MG63 (cell line): ENCODE measurements around the gene NT5DC4. TPM values are rescaled to one million over a fixed set of nuclear protein-coding genes. Genes with fewer than 3 reads are reported as not detected.
A peak's percentile ranks its signal among the peaks of the same experiment; 100 is the strongest.

Experiments used
- DNase-seq: peaks from one replicate; pipeline ENCODE4 v3.0.0-alpha.2; 2020
- H3K27me3 ChIP-seq: fragments of 250-450 bp; sonication (Bioruptor Pico); 2 replicates; pipeline ENCODE4 v1.5.1; 2020; ENCODE audit warnings: mild to moderate bottlenecking, moderate library complexity
- H3K36me3 ChIP-seq: fragments of 250-450 bp; sonication (Bioruptor Pico); 2 replicates; pipeline ENCODE4 v1.5.1; 2020; ENCODE audit warnings: mild to moderate bottlenecking, moderate library complexity
- H3K4me3 ChIP-seq: fragments of 250-450 bp; sonication (Bioruptor Pico); 2 replicates; pipeline ENCODE4 v1.5.1; 2020; ENCODE audit warnings: mild to moderate bottlenecking, moderate library complexity
- H3K9me3 ChIP-seq: fragments of 250-450 bp; sonication (Bioruptor Pico); 2 replicates; pipeline ENCODE4 v1.5.1; 2020; ENCODE audit warnings: mild to moderate bottlenecking, moderate library complexity
- total RNA-seq: library from RNA; depleted of rRNA; stranded (reverse); fragments of >200 nt; shearing (Covaris generic); gene quantifications from 2 replicates; pipeline ENCODE4 v1.2.3, GENCODE V29; 2014; ENCODE audit warnings: low replicate concordance; rRNA removed

Gene NT5DC4
- total RNA-seq, 1 experiment from 2014 or later: not detected

- Histone ChIP-seq H3K4me3 (peak within 1 kb of the TSS; percentile 7; the same call in 1 of the 2 replicates), H3K27me3 (no peaks in the 10 kb centered on the region), H3K36me3 (peaks cover 3% of the 10 kb centered on the region; the same call in 1 of the 2 replicates), H3K9me3 (no peaks in the 10 kb centered on the region)
- DNase-seq: peak; percentile 66
Measured at GRCh38 chr2:112784199-112785189, 63.7 kb downstream of the NT5DC4 start, which contains the start of gene IL1A. TSS of gene IL1A (minus strand) at chr2:112784493. CDS start at chr2:112783770, 723 bp downstream.

GRCh38 chr2:112787294-112787693 lies 66.5 kb downstream of the NT5DC4 start:
- no peak overlapping the region for H3K4me3 ChIP-seq
- no peaks in the 10 kb centered on the region; the same call in 1 of the 2 replicates for H3K9me3 ChIP-seq
- no peak for DNase-seq
- H3K36me3 ChIP-seq: no peaks in the 10 kb centered on the region
- no peaks in the 10 kb centered on the region for H3K27me3 ChIP-seq

- DNase-seq: no peak
- H3K4me3 ChIP-seq: no peak overlapping the region
- H3K36me3 ChIP-seq: no peaks in the 10 kb centered on the region
- no peaks in the 10 kb centered on the region for H3K27me3 ChIP-seq
- H3K9me3 ChIP-seq: peaks cover 5% of the 10 kb centered on the region; the same call in 1 of the 2 replicates
Measured at GRCh38 chr2:112787729-112788393, 67.0 kb downstream of the NT5DC4 start.

GRCh38 chr2:112788653-112789052 lies 67.8 kb downstream of the NT5DC4 start:
- H3K27me3 ChIP-seq: no peaks in the 10 kb centered on the region
- DNase-seq: no peak
- peaks cover 12% of the 10 kb centered on the region for H3K9me3 ChIP-seq
- no peaks in the 10 kb centered on the region for H3K36me3 ChIP-seq
- no peak overlapping the region for H3K4me3 ChIP-seq

Other genes with a start within 250 kb of the NT5DC4 start
- gene TTL, start 238.9 kb upstream of the NT5DC4 start, total RNA-seq: 49.8 and 55.2 TPM in 2 replicates
- 20.5 and 69.1 TPM in 2 replicates for gene POLR1B, start 178.6 kb upstream of the NT5DC4 start, total RNA-seq
- gene CHCHD5, start 136.4 kb upstream of the NT5DC4 start, total RNA-seq: 1.7 and 20.0 TPM in 2 replicates
- gene SLC20A1, start 75.1 kb upstream of the NT5DC4 start, total RNA-seq: 117 and 129 TPM in 2 replicates
- gene CKAP2L, start 43.6 kb downstream of the NT5DC4 start, total RNA-seq: 19.4 and 19.9 TPM in 2 replicates
- 2.1 TPM in 1 of 2 replicates, not detected in the other for gene IL1A, start 63.5 kb downstream of the NT5DC4 start, total RNA-seq
- 15.8 and 21.6 TPM in 2 replicates for gene IL1B, start 115.8 kb downstream of the NT5DC4 start, total RNA-seq
- 3.1 and 6.9 TPM in 2 replicates for gene IL37, start 190.1 kb downstream of the NT5DC4 start, total RNA-seq